GM19043 (cell line): ENCODE results near the gene CTXND2.
"Not testable (repeated sequence)": the region's sequence is repeated elsewhere in the genome, so short reads cannot be mapped to it uniquely, and the experiment has no call there.

Experiments
- ATAC-seq: cut with Tn5 transposase; IDR thresholded peaks from one replicate; pipeline ENCODE4 v1.9.1; 2021; ENCODE audit warnings: low read depth; ENCODE audit not compliant: unreplicated experiment

The CTXND2 gene

GRCh38 chr1:150888727-150889126 is 1.8 kb downstream of the CTXND2 start:
- ATAC-seq = no peak

DNA sequence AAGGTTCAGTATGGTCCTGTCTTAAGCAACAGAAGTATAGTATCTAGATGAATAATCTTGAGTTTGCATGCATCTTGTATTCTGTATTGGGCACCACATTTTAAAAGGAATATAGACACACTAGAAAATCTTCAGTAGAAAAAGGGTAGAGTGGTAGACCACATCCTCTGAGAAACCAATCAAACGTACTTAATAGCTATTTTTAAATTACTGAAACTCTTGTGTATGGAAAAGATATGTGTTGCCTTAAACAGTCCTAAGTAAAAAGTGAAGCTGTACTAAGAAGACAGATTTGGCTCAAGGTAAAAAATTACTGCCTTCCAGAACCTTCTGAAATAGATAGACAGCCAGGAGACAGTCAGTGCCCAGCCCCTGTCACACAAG is 3.1 kb downstream of the CTXND2 start:
- ATAC-seq = peak; percentile 66

- ATAC-seq = no peak
These were observed 6.5 kb downstream of the CTXND2 start for GRCh38 chr1:150893336-150893913.

DNA sequence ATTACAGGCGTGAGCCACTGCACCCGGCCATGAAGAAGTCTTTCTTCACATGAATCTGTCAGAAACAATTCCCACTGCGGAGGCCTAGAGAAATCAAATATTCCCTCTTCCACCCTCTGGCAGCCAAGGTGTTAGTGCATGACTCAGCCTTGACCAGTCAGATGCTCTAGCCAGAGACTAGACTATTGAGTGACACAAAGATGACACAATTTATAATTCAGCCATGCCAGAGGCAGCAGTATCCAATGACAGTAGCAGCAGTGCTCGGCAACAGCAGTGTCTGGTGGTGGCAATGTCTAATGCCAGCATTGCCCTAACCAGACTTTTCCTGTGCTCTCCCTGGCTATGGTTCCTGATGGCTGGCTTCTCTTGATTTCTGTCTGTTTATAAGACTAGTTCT is 8.7 kb downstream of the CTXND2 start:
- no peak for ATAC-seq

- not testable (repeated sequence) for ATAC-seq
These were observed 12.9 kb downstream of the CTXND2 start for GRCh38 chr1:150899795-150900194.

GRCh38 chr1:150902346-150902745 is 15.4 kb downstream of the CTXND2 start:
- ATAC-seq = no peak

GRCh38 chr1:150902751-150903150 is 15.8 kb downstream of the CTXND2 start:
- no peak for ATAC-seq

DNA sequence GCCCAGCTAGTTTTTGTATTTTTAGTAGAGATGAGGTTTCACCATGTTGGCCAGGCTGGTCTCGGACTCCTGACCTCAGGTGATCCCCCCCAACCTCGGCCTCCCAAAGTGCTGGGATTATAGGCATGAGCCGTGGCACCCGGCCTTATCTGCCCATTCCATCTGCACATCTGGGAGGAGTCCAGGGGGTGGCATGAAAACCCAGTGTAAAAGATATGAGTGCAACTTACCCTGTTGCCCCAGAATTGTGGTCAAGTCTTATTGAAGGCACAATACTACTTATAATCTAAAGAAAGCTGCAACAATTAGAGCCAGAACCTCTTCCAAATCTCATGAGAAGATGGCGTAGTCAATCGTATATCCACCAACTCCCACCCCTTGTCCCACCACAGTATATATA is 18.4 kb downstream of the CTXND2 start:
- ATAC-seq = no peak

DNA sequence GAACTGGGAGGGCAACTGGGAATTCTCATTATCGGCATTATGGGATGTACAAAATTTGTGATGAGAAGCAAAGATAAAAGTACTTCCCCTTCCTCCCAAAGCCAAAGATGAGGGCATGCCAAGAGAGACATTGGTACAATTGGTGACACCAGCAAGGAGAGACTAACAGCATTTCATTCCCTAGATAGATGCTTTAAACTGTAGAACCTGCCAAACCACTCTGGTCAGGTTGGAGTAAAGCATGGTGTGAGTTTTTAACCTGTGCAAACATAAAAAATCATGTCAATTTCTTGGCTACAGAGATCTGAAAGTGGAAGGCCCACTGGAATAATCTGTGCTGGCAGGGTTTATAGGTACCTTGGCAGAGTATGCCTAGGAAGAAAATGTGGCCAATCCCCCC is 19.4 kb downstream of the CTXND2 start:
- no peak for ATAC-seq

DNA sequence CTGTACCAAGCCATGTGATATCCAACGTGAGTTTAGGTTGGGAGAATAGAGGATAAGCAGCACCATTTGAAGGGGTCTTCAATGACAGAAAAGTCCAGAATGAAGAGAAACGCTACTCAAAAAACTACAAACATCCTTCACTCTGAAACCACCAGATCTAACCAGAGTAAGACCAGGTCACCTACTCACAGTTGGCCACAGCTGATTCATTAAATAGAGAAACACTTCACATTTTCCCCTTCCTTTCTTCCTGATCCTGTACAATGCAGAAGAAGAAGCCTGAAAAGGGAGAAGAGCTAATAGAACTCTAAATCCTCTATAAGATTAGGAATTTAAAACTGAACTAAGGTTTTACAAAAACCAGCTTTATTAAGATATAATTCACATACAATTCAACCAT is 19.9 kb downstream of the CTXND2 start:
- ATAC-seq = no peak

GRCh38 chr1:150909585-150910180 is 22.7 kb downstream of the CTXND2 start:
- ATAC-seq = no peak

DNA sequence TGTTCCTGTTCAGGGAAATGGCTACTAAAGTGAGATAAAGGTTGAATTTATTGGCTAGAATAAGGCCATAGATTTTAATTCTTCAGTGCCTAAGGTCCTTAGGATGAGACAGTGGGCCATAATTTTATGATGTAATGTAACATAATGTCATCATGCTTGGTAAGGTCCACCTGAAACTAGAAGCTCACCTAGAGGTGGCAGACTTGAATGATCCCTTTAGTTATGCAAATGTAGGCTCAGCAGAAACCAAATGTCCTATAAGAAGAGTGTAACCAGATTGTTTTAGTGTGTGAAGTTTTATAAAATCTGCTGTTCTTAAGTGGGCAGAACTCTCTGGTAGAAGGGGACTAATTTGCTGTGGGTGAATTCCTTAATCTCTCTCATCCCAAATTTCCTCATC is 25.7 kb downstream of the CTXND2 start:
- no peak for ATAC-seq

DNA sequence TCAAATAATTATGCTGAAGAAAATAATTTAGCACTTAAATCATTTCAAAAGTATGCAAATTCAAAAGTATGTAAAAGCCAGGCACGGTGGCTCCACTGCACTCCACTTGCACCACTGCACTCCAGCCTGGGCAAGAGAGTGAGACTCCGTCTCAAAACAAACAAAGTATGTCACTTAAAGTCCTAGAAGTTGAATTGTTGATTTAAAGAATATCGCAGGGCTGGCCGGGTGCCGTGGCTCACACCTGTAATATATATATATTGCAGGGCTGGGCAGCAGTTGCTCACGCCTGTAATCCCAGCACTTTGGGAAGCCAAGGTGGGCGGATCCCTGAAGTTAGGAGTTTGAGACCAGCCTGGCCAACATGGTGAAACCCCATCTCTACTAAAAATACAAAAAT is 30.5 kb downstream of the CTXND2 start:
- ATAC-seq = no peak

DNA sequence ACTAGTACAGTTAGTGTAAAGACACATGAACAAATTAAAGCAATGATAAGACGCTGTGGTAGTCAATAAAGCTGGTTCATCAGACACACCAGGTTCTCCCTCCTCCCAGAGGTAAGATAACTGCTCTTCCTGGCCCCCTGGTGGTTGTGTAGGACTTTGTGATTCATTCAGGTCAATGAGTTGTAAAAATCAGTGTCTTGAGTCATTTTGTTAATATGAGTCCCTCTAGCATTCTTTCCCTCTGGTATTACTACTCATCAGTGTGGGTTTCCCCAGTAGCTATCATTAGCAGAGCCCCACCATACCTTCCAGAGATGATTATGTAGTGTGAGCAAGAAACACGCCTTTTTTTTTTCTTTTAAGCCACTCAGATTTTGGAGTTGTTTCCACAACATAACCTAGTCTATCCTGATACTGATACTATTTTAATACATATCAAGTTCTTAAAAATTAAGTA is 35.6 kb downstream of the CTXND2 start:
- no peak for ATAC-seq

- no peak for ATAC-seq
These were observed 38.1 kb downstream of the CTXND2 start for GRCh38 chr1:150925080-150925479.

- ATAC-seq = peak; percentile 91
These were observed 39.3 kb downstream of the CTXND2 start, which contains the start of gene SETDB1 for GRCh38 chr1:150926097-150926741. TSS of gene SETDB1 (plus strand) at chr1:150926363. CDS start at chr1:150927715, 1,352 bp downstream.

GRCh38 chr1:150927624-150928023 is 40.7 kb downstream of the CTXND2 start:
- ATAC-seq = no peak

- no peak for ATAC-seq
These were observed 41.4 kb downstream of the CTXND2 start for GRCh38 chr1:150928286-150928685.

- ATAC-seq = not testable (repeated sequence)
These were observed 41.8 kb downstream of the CTXND2 start for GRCh38 chr1:150928775-150929174.

GRCh38 chr1:150931773-150932172 is 44.8 kb downstream of the CTXND2 start:
- no peak for ATAC-seq

DNA sequence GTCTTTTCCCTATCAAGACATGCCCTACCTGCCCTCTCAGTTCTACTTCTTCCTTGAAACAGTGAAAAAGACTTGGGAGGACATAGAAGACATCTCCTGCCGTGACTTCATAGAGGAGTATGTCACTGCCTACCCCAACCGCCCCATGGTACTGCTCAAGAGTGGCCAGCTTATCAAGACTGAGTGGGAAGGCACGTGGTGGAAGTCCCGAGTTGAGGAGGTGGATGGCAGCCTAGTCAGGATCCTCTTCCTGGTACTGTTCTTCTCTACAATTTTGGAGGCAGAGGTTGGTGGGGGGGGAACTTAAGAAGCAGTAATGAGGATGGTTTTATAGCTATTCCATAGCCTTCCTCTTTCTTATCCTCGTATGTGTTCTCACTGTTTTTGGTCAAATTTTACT is 57.9 kb downstream of the CTXND2 start:
- no peak for ATAC-seq

DNA sequence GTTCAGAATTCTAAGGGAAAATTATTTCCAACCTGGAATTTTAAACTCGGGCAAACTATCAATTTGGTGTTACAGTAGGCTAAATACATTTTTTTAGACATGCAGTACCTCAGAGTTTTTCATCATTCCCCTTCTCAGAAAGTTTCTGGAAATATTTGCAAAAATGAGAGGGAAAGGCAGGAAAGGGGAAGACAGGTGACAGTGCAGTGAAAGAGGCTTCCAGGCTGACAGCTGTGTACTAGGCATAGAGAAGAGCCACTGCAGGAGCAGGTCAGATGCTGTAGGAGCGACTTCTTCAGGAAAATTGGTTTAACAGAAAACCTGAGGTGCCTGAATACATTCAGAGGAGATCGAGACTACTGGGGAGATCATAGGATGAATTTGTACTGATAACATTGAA is 67.8 kb downstream of the CTXND2 start:
- ATAC-seq = no peak
